Measurements from ENCODE around the gene CIB1.

The CIB1 gene

DNA sequence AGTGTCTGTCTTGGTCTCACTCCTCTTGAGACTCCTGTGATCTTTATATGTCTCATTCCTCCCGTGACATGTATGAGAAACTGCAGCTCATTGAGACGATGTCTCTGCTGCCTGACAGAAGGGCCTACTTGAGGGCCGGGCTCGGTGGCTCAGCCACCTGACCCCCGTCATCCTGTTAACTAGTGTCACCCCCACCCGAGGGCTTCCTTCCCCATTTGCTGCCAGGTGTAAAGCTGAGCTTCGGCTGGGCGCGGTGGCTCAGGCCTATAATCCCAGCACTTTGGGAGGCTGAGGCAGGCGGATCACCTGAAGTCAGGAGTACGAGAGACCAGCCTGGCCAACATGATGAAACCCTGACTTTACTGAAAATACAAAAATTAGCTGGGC lies 19.9 kb downstream of the CIB1 start:
- DNase-seq = no peak

GRCh38 chr15:90213122-90213817 lies 20.5 kb downstream of the CIB1 start:
- DNase-seq = no peak

DNA sequence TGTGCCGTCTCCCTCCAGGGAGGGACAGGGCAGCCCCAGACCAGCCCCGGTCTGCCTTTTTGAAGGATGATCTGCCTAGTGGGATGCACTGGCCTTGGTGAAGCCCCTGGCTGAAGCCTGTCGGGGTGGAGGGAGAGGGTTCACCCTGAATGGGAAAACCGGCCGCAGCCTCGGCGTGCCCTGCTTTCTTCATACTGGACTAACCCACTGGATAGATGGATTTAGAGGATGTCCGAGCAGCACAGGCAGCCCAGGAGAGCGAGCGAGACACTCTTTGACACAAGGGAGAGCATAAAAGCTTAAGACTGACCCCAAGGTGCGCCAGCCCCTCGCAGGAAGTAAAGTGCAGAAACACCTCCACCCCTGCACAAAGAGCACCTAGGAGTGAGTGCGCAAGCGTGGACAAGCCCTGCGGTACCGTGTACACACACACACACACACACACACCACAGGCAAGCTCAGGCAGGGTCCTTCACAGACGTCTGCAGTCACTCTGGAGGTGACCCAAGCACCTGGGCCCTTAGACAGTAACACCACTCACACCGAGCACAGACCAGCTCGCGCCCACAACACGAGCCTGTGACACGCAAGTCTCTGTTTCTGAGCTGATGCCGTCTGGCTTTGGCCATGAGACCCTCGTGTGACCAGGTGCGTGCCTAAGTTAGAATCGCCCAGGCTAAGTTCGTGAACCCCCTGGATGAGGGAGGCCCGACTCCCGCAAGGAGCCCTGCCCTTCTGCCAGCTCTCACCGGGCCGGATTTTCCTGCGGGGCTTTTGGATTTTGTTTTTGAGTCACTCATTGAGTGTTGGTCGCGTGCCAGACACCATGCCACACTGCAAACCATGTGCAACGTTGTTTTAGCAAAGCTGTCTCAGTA lies 21.3 kb downstream of the CIB1 start:
- DNase-seq = no peak

DNA sequence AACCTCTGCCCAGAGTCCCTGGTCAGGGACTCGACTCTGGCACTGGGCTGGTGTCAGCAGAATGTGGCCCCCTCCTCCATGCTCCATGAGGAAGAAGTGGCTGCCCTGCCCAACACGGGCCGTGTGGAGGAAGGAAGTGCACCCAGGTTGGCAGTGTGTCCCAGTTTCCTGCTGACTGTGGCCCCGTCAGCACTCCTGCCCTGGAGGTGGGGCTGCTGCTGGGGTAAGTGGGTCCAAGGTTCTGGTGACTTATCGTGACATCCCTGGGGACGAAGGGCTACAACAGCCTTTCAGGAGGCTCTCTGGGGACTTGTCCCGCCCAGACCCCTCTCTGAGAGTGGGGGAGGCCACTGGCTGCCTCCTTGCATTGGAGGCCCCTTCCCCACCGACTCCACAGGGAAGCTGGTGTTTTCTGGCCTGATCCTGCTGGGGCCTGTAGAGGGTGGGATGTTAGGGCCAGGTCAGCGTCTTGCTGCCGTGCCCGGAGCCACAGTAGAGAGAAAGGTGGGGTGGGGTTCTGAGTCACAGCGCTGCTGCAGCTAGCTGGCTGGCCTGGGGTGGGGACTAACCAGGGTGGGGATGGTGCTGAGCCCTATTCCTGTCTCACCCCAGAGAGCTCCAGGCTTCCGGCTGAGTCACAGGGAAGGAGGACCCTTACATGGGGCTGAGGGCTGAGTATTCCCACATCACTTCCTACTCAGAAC lies 22.1 kb downstream of the CIB1 start:
- DNase-seq = no peak

- DNase-seq = no peak
These were observed 22.7 kb downstream of the CIB1 start for GRCh38 chr15:90211009-90211408.

DNA sequence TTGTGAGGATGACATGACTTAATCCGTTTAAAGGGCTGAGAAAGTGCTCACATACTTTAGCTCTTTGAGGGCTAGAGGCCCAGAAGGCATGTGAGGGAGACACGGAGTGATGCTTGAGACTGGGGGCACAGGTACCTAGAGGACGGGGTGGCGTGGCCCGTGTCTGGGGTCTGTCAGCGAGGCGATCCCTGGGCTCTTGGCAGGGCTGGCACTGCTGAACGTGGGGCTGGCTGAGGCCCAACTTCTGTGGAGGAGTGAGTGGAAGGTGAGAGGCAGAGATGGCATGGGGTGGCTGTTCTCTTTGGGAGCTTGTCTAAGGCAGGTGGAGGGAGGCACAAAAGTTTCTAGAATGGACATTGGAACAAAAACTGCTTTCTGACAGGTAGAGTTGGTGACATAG lies 23.1 kb downstream of the CIB1 start:
- DNase-seq = no peak

DNA sequence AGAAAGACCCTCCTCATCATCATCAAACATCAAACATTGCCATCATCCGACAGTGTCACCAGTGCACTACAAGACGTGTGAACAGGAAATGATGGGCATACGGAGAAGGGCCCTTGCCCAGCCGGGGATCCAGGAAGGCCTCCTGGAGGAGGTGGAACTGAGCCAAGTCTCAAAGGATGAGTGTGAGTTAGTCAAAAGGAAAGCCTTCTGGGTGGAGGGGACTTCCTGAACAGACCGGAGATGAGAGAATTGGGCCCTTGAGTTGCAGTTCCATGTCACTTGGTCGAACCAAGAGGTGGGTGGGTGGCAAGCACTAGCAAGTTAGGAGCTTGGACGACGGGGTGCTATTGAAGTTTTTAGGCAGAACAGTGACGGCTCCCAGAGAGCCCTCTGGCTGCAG lies 24.1 kb downstream of the CIB1 start:
- DNase-seq = no peak

GRCh38 chr15:90208356-90208755 lies 25.4 kb downstream of the CIB1 start:
- no peak for DNase-seq

DNA sequence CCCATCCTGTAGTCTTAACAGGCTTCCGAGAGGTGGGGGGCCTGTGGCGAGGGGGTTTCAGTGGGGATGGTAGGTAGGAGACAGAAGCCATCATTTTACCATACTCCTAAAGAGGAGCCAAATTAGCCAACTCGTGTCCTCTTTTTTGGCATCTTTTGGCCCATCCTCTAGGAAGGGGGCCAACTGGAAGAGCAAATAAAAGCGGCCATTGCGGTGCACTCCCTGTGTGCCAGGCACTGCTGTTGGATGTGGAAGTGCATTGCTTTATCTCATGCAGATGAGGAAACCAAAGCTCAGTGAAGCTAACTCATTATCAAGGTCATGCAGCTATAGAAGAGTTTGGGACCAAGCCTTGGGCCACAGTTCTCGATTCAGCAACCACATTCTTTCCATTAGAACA lies 26.5 kb downstream of the CIB1 start:
- DNase-seq = no peak

GRCh38 chr15:90205886-90206285 lies 27.9 kb downstream of the CIB1 start:
- no peak for DNase-seq

GRCh38 chr15:90205050-90205848 lies 28.5 kb downstream of the CIB1 start:
- DNase-seq = no peak

DNA sequence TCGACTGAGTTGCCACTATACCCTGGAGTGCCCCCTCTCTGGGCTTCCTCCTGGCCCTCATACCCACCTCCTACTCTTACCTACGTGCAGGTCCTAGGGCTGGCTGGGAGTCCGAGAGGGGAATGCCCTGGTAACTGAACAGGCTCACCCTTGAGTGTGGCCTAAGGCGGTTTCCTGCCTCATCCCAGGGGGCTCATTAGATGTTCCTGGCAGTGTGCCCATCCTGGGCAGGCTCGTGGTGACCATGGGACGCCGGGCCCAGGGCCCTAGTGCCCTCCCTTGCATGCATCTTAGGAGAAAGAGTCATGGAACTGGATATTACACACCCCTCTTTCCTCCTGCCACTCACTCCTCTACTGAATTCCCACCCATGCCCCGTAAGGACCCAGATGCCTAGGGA lies 29.8 kb downstream of the CIB1 start:
- peak; percentile 64 for DNase-seq

DNA sequence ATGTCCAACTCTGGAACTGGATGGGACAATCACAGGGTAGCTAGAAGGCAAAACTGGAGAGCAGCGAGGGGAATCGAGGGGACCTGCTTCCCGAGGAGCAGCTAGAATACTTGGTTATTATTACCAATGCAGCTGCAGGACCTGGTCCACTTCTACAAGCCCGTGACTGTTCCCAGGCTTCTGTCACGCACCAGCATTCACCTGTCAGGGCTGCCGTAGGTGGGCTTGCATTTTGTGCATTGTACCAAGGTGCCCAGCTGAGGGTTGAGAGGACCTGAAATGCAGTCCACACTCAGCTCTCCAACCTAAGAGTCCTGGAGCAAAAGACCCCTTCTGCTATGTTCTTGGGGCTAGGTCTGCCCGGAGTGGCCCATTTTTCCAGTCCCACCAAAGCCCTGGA lies 30.3 kb downstream of the CIB1 start:
- no peak for DNase-seq

GRCh38 chr15:90202929-90203328 lies 30.8 kb downstream of the CIB1 start:
- no peak for DNase-seq

GRCh38 chr15:90201944-90202375 lies 31.8 kb downstream of the CIB1 start:
- peak; percentile 41 for DNase-seq

DNA sequence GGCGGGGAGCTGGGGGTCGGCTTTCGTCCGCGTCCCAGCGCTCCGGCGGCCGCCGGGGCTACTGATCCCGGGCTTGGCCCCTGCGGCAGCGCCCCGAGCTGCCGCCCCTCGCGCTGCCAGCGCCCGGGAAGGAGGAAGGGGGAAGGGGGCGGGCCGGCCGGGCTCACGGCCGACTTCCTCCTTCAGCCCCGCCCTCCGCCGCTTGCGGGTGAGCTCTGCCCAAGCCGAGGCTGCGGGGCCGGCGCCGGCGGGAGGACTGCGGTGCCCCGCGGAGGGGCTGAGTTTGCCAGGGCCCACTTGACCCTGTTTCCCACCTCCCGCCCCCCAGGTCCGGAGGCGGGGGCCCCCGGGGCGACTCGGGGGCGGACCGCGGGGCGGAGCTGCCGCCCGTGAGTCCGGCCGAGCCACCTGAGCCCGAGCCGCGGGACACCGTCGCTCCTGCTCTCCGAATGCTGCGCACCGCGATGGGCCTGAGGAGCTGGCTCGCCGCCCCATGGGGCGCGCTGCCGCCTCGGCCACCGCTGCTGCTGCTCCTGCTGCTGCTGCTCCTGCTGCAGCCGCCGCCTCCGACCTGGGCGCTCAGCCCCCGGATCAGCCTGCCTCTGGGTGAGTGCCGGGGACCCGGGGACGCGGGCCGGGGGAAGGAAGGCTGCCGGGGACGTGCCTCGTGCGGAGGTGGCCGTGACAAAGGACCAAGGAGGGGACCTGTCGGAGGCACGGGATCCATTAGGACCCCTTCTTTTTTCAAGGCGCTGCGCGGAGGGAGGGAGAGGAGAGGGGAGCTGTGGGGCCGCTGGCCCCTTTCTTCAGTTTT lies 32.4 kb downstream of the CIB1 start, which contains the start of gene SEMA4B:
TSS of gene SEMA4B (plus strand) at position 201 of the 814 bp plus-strand sequence. CDS start at position 450, 249 bp downstream.
- peak; percentile 81 for DNase-seq

DNA sequence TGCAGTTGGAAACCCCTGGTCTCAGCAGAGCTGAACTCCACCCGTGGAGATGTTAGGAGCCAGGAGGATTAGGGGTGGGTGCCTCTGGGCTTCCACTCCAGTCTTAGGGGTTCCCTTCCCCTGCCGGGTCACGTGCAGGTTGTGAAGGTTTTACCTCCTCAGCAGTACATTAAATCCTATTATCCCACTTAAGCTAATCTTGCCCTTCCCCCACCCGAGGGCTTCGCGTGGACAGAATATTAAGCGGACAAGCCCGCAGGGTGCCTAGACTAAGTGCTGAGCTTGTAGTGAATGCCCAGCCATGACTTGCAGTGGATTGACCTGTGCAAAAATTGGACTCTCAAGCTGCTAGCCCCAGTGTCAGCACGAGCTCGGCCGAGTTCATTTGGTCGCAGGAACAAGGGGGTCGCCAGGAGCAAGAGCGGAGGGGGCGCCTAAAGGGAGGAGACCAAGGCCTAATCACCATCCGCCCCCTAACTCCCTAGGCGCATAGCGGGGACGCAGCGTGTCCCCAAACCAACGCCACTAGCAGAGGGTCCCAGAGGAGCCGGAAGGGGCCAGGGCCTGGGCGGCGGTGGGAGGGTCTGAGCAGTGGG lies 33.1 kb downstream of the CIB1 start:
- DNase-seq = no peak

DNA sequence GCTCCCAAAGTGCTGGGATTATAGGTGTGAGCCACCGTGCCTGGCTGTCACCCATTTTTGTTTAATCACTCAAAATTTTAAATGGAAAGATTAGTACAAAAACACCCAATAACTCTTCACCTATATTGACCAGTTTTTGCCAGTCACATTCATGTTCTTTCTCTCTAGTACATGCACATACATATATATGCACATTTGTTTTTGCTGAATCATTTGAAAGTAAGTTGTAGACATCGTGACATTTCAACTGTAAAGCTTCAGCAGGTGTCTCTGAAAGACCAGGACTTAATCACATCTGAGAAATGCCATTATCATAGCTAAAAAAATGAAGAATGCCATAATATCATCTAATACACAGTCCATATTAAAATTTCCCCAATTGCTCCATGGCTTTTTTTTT lies 39.1 kb downstream of the CIB1 start:
- DNase-seq = no peak

GRCh38 chr15:90192961-90193786 lies 40.6 kb downstream of the CIB1 start:
- DNase-seq = no peak

- peak; percentile 76 for DNase-seq
These were observed 41.8 kb downstream of the CIB1 start for GRCh38 chr15:90191794-90192509.
